Activated CD4-positive, alpha-beta T cell treated with anti-CD3 and anti-CD28 coated beads, Interleukin-2, amount 50 U/mL, for 4 hours (primary cell): Measurements from ENCODE around the gene ERG.

Source experiments
- DNase-seq, 2 experiments: peaks; one replicate each; pipeline ENCODE4 v3.0.0-alpha.2; 2020

Gene ERG

GRCh38 chr21:38388203-38388602 lies 110.1 kb downstream of the ERG start:
- DNase-seq, result no peak

- DNase-seq, result no peak
Observed at GRCh38 chr21:38386967-38387366, 111.3 kb downstream of the ERG start.

- DNase-seq, result no peak
Observed at GRCh38 chr21:38385427-38386175, 112.7 kb downstream of the ERG start.

- DNase-seq, result no peak
Observed at GRCh38 chr21:38384675-38385426, 113.4 kb downstream of the ERG start.

- DNase-seq, result no peak
Observed at GRCh38 chr21:38384238-38384560, 114.1 kb downstream of the ERG start.

DNA sequence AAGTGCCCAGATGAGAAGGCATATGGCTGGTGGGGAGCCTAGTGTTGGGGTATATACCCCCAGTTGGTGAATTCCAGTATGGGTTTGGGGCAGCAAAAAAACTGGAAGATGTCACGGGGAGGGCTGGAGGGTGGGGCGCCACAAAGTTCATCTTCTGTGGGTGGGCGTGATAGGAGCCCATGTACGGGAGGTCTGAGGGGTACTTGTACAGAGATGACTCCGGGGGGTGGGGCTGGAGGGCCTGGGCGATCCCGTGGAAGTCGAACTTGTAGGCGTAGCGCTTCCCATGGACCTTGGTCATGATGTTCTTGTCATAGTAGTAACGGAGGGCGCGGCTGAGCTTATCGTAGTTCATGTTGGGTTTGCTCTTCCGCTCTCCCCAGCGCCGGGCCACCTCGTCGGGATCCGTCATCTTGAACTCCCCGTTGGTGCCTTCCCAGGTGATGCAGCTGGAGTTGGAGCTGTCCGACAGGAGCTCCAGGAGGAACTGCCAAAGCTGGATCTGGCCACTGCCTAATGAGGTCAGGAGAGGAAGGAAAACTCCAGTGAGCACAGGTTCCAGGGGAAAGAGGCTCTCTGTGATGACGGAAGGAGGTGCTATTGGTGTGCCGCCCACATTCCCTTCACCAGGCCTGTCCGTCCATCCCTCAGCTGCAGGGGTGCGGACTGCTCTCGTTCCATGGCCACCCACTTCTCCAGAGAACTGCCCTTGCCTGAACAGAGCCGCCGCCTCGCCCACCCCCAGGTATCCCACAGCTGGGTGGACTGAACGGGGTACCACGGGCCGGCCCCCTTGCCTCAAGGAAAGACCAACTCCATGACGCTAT lies 114.7 kb downstream of the ERG start:
- DNase-seq, result no peak

- DNase-seq, result no peak
Observed at GRCh38 chr21:38380481-38381137, 117.7 kb downstream of the ERG start.

DNA sequence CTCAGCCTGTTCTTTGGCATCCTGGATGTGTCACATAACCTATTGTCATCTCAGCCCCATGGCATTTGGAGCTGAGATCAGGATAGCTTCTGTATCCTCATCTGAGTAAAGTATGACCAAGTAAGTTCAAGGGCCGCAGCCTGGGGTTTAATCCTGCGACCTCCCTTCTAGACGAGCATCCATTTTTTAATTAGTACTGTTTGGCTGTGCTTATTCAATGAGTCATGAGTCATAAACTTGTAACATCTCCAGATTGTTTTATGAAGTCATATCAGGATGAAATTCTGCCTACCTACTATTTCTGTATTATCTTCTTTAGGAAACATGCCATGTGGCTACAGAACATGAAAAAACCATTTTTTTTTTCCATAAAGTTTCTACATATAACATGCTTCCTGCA lies 119.1 kb downstream of the ERG start:
- DNase-seq, result no peak

- no peak for DNase-seq
Observed at GRCh38 chr21:38377165-38378088, 120.8 kb downstream of the ERG start.

DNA sequence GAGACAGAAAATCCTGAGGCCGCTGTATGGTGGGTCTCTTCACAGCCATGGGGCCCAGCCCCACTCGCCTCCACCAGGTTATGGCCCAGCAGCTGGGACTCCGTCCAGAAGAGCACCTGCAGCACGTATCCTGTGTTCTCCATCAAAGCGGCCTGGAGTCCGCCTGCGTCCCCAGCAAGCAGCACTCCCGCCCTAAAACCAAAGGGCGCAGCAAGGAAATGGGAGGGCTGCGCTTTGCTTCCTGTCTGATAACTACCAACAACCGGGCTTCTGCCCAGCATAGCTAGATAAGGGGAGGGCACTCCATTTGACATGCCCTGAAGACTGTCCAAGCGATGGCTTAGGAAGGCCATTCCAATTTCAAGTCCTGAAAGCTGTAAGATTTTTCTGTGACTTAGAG lies 121.6 kb downstream of the ERG start:
- DNase-seq, result no peak

DNA sequence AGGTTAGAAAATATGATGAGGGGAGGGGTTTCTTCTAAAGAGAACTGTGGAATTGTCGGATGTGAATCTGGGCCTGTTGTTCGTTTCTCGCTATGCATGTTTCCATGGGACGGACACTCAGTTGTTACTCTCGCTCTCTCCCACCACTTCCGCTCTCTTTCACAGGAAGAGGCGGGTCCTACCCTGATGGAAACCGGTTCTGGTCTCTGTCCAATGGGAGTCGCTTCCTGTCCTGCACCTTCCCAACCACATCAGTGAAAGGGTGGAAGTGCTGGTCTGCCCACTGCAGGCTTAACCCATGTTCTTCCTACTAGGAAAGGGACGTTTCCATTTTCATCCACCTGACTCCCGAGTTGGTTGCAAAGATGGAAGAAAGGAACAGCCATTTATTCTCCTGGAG lies 122.0 kb downstream of the ERG start:
- DNase-seq, result no peak

DNA sequence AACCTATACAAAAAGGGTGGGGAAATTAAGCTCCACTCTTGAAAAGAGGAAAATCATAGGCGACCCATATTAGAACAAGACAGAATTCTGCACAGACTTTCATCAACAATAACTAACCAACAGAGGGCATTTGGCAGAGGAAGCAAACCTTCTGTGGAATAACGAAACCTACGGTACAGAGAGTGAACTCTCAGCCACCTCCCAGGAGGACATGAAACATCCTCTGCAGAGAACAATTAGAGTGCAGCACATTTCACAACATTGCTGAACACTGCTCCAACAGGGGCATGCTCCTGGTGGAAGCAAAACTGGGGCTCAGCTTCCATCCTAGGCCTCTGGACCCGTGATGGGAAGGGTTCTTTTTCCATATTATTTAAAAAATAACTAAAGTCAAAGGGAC lies 130.6 kb downstream of the ERG start:
- DNase-seq, result no peak

DNA sequence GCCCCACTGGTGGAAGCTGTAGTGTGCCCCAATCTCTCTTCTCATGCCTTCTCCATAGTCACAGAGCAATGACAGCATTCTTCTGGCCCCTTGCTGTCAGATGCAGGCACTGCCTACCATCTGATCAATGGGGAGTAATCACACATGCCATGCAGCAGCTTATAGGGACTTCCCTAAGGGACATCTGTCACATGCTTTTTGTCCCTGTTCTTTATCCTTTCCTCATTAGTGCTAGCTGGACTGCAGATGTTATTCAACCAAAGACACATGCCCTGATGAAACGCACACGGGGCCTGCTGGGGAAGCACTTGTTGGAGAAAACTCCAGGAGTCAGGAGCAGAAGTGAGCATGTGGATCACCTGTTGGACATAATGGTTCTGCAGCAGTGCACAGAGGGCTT lies 132.8 kb downstream of the ERG start:
- DNase-seq, result no peak

- no peak for DNase-seq
Observed at GRCh38 chr21:38363693-38364092, 134.6 kb downstream of the ERG start.

DNA sequence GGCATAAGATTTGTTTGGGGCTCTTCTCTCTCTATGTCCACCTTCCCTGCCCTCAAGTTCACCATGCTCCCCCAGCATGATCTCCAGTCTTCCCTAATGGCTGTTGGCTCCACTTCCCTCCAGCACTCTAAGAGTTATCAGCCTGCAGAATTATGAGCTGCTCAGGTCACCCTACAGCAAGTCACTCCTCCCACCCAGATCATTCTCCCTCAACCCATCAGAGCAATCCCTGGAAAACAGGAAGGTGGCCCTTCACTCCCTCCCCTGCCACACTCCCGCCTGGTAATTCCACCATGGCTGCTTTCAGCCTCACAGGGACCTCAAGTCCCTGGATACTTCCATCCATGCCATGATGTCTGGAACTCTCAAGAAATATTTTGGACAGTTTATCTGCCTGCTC lies 137.0 kb downstream of the ERG start:
- no peak for DNase-seq

DNA sequence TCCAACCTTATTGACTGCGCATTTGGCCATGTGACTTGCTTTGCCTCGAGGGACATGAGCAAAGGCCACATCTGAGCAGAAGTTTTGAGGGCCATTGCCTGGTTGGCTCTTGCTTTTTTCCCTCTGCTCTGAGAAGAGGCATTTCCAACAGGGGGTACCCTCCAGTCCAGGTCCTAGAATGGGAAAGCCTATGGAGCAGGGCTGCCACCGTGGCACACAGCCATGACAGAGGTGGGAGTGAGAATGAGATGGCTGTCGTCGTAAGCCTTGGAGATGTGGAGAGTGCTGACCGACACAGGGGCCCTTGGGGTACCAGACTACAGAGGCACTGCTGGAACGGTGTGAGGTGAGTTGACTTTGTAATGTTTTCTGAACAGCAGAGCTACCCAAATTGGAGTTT lies 138.4 kb downstream of the ERG start:
- DNase-seq, result no peak

- no peak for DNase-seq
Observed at GRCh38 chr21:38359090-38359489, 139.2 kb downstream of the ERG start.

DNA sequence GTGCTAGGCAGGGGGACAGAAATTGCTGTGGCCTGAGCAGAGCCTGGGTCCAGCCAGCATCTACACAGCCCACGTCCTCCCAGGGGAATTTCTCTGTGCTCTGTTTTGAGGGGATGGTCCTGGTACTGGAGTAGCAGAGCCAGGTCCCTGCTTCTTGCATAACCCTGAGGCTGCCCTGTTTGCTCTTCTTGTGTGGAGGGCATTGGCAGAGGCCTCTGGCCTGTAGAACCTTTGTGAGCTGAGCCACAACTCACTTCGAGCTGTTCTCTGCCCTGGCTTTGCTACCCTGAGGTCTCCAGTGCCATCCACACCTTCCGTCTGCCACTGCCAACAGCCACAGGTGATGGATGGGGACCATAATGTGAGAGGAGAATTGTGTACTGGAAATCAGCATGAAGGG lies 139.6 kb downstream of the ERG start:
- no peak for DNase-seq

GRCh38 chr21:38358098-38358497 lies 140.2 kb downstream of the ERG start:
- DNase-seq, result no peak

DNA sequence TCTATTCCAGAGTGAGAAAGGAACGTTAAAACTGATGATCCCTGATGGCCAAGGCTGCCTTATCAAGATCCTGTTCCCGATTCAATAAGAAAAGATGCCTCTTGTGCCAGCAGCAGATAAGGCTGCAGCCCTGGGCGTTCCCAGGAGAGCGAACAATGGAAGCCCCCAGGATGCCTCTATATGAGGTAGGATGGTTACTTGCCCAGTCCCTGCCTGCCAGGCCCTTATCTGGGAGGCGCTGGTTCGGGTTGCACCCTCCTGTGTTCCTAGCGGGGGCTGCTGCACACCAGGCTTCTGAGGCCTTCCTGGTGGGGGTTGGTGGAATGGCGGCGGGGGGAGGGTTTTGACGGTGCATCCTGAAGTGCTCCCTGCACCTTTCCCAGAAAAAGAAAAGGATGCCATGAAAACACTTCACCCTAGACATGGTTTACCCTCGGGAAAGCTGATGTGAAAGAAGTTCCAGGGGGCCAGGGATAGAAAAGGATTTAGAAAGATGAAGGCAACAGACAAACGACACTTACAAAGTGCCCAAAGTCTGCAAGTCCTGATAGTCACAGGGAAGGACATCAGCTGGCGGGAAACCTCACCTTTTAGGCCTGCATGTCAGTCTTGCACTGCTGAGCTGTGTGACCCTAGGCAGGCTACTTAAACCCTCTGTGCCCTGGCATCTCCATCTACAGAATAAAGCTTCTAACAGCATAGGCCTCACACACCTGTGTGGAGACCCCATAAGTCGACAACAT lies 141.2 kb downstream of the ERG start:
- no peak for DNase-seq

- peak; percentile 59 to 72 for DNase-seq
Observed at GRCh38 chr21:38355992-38356781, 142.1 kb downstream of the ERG start.
